AML-193 (cell line): ENCODE measurements around the gene XYLT2.
A peak's percentile ranks its signal among the peaks of the same experiment; 100 is the strongest.

Experiments
- DNase-seq, 2 experiments: peaks; one replicate each; lab custom pipeline; 2025; lab: John Stamatoyannopoulos, UW

XYLT2 gene

DNA sequence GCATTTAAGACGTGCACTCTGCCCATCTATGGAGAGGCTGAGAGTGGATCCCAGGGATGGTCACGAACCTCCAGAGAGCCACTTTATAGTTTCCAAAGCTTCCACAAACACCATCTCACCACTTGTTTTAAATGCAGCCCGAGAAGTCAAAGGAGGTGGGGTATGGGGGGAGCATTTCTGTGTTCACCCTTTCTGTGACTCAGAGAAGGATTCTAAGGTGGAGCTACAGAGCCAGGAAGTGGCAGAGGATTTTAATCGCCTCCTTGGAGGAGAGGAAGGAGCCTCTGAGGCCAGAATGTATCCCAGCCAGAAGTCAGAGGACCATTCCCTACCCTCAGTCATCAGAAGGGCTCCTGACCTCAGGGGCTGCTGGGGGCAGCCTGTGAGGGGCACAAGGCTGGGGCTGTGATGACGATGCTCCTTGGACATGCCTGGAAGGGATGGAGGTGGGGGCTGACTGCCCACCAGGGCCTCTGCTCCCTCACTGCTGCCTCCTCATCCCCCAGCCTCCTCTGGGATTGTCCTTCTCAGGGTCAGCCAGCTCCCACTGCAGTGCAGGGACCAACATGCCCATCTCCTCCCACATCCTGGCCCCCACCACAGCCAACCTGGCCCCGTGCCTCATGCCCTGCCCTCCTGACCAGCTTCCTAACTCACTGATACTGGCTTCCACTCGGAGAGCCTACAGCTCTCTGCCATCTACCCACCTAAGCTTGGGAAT lies 2.8 kb downstream of the XYLT2 start:
- no peak for DNase-seq

DNA sequence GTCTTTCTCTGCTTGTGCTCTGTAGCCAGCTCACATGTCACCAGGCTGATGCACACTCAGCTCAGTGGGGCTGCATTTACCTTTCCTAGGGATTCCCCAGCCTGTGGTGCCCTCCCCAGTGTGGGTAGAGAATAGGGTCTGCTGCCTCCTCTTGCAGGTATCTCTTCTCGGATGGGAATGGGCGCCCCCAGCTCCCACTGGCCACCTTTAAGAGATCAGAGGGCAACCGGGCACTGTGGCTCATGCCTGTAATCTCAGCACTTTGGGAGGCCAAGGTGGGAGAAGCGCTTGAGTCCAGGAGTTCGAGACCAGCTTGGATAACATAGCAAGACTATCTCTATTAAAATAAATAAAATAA lies 3.3 kb downstream of the XYLT2 start:
- DNase-seq, result no peak

DNA sequence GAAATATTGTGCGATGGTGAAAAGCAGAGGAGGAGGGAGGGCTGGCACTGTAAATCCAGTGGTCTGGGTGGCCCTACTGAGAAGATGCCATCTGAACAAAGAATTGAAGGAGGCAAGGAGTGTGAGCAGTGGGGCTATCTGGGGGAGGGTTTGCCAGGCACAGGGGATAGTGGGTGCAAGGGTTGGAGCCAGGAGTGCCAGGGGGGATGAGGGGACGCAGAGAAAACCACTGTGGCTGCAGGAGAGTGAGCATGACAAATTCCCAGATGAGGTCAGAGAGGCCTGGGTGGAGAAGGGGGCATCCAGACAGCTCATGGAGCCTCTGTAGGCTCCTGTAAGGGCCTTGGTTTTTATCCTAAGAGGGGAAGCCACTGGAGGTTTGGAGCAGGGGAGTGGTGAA lies 4.8 kb downstream of the XYLT2 start:
- DNase-seq, result no peak

DNA sequence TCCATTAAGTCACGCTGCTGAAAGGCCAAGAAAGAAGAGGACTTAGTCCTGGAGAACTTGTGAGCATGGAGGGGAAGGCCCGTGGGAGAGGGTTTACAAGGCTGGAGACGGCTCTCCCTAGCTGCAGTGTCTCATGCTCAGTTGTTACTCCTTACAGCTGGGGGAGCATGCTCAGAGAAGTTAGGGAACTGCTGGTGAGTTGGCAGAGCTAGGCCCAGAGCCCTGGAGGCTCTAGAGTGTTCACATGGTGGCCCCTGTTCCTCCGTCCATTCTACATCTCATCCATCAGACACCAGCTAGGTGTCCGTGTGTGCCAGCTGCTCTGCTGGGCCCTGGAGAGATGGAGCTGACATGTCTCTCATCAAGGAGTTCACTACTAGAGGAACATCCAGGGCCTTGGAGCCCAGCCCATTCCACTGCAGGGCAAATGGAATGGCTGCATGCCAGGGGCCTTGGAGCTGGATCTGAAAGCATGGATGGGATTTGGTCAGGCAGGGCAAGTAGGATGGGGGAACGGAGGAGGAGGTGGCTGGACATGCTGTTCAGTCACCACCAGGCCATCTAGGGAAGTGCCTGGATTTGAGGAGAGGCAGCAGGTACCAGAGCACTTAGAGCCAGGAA lies 6.3 kb downstream of the XYLT2 start:
- no peak for DNase-seq

DNA sequence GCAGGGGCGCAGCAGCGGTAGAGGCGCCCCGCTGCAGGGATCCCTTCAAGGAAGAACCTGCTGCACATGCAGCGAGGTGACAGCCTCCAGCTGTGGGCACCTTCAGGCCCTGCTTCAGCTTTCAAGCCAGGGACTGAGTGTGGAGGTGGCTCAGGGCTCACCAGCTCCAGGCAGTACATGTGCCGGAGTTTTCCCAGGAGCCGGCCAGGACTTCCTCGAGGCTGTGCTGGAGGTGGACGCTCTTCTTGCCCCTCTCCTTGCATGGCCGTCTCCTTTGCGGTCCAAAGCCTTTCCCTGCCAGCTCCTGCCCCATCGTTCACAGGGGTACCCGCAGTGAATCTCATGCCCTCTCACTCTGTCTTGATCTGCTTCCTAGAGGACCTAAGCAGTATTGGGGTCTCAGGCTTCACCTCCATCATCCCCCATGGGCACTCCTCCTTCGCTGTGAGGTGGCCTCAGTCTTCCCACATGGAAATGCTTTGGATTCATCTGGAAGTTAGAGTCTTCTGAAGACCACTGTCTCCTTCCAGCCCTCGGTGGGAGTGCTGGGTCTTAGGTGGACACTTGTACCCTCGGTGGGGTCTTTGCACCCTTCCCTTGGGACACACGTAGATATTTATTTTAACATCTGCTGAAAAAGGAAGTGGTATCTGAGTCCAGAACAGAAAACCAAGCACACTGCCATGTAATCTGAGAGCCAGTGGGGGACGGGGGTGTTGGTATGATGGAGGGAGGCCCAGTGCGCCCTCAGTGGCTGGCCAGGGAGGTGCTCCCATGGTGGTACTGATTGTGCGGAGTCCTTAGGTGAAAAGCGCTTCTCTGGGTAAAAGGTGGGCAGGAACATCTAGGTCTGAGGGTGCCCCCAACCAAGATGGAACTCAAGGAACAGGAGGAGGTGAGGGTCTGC lies 7.0 kb downstream of the XYLT2 start:
- DNase-seq, result no peak

DNA sequence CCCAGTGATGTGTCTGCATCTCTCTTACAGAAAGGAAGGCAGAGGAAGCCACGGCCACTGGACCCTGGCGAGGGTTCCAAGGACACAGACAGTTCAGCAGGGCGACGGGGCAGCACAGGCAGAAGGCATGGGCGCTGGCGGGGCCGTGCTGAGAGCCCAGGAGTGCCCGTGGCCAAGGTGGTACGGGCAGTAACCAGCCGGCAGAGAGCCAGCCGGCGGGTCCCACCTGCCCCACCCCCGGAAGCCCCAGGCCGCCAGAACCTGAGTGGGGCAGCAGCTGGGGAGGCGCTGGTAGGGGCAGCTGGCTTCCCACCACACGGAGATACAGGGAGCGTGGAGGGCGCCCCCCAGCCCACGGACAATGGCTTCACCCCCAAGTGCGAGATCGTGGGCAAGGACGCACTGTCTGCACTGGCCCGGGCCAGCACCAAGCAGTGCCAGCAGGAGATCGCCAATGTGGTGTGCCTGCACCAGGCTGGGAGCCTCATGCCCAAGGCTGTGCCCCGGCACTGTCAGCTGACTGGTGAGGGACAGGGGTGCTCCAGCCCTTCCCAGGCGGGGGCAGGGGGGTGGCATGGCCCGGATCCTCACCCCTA lies 7.8 kb downstream of the XYLT2 start:
- DNase-seq, result no peak

DNA sequence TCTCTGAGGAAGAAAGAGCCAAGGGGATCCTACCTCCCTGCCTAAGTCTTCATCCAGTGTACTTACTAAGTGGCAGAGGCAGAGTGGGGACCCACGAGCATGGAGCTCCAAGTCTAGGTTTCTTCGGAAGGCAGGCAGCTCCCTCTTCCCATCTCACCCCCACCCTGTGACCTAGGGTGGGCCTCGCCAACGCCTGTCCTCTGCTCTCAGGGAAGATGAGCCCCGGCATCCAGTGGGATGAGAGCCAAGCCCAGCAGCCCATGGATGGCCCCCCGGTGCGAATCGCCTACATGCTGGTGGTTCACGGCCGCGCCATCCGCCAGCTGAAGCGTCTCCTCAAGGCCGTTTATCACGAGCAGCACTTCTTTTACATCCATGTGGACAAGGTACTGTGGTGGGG lies 8.3 kb downstream of the XYLT2 start:
- DNase-seq, result no peak

DNA sequence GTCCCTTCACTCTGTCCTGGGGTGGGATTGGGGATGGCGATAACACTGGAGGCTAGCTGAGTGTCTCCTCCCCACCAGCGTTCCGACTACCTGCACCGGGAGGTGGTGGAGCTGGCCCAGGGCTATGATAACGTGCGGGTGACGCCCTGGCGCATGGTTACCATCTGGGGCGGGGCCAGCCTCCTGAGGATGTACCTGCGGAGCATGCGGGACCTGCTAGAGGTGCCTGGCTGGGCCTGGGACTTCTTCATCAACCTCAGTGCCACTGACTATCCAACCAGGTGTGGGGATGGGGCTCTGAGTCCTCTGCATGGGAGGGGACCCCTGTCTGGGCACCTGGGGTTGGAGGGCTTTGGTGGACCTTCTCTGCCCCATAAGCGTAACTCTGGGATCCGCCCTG lies 8.8 kb downstream of the XYLT2 start:
- DNase-seq, result no peak

DNA sequence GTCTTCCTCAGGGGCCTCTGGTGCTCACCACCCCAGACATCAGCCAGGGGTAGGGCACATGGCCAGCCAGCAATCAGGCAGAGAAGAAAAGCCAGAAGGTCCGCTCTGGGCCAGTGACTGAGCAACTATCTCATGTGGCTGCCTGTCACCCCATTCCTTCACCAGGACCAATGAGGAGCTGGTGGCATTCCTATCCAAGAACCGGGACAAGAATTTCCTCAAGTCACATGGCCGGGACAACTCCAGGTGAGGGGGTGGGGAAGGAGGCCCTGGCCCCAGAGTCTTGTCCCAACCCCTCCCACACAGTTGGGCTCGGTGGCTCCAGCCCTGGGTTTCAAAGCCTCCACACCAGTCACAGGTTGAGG lies 9.4 kb downstream of the XYLT2 start:
- no peak for DNase-seq

DNA sequence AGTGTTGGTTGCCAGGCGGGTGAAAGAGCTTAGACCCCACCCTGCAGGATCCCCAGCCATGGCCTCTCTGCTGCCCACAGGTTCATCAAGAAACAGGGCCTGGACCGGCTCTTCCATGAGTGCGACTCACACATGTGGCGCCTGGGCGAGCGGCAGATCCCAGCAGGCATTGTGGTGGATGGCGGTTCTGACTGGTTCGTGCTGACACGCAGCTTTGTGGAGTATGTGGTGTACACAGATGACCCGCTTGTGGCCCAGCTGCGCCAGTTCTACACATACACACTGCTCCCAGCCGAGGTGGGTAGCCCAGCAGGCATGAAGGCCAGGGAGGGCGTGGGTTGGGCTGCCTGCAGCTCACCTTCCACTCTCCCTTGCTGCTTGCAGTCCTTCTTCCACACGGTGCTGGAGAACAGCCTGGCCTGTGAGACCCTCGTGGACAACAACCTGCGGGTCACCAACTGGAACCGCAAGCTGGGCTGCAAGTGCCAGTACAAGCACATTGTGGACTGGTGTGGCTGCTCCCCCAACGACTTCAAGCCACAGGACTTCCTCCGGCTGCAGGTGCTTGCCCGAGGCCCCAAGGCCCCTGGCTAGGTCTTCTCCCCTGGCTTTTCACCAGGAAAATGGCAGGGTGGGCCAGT lies 9.9 kb downstream of the XYLT2 start:
- no peak for DNase-seq

DNA sequence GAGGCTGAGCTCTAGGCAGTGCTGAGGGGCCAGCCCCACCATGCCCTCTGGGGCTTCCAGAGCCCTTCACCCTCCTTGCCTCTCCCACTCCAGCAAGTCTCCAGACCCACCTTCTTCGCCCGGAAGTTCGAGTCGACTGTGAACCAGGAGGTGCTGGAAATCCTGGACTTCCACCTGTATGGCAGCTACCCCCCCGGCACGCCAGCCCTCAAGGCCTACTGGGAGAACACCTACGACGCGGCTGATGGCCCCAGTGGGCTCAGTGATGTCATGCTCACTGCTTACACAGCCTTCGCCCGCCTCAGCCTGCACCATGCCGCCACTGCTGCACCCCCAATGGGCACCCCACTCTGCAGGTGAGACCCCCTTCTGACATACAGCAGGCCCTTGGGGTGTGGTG lies 10.5 kb downstream of the XYLT2 start:
- DNase-seq, result no peak

DNA sequence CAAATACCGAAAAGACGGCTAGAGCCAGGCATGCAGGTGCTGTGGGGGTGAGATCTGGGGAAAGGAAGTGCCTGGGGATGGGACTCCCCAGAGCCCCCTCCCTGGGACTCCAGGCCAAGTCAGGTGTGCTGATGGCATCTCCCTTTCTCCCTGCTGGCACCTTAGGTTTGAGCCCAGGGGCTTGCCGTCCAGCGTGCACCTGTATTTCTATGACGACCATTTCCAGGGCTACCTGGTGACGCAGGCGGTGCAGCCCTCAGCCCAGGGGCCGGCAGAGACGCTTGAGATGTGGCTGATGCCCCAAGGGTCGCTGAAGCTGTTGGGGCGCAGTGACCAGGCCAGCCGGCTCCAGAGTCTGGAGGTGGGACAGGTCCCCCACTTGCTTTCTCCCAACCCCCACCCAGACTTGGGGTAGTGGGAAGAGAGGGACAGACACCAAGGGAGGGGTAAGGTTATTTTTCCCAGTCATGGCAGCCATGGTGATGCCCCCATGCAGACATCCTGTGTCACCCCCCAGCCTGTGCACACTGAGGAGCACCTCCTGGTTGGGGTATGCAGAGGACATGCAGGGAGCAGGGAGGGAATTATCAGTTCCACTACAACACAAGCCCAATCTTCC lies 11.1 kb downstream of the XYLT2 start:
- DNase-seq, result no peak

DNA sequence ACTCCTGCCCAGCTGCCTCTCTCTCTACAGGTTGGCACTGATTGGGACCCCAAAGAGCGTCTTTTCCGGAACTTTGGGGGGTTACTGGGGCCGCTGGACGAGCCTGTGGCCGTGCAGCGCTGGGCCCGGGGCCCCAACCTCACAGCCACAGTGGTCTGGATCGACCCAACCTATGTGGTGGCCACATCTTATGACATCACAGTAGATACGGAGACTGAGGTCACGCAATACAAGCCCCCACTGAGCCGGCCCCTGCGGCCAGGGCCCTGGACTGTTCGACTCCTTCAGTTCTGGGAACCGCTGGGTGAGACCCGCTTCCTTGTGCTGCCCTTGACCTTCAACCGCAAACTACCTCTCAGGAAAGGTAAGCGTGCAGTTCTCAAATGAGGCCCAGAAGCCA lies 12.3 kb downstream of the XYLT2 start:
- no peak for DNase-seq

DNA sequence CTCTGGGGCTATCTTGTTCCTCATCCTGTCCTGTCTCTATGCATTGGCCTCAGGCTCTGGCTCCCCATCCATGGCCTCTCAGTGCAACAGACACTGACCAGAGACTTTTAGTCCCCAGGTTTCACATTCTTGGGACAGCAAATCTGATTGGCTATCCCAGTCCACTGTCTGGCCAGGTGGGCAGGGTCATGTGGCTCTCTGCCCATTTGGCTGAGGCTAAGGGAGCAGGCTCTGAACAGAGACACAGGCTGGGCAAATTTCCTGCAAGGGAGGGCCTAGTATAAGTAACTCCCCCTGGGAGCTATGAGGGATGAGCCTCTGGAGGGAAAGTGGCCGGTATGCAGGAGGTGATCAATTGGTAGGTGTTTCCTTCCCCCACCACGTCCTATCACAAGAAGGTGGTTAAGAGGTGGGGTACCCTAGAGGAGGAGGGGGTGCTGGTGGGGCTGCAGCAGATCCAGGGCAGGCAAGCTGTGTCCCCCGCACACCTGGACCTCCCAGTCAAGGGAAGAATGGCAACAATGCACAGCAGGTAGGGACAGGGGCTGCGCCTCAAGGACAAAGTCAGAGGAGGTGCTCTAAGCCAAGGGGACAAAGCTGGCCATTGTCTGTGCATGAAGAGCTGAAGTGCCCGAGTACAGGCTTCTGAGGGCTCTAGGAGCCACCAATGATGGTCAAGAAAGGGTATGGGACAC lies 13.2 kb downstream of the XYLT2 start:
- DNase-seq, result no peak

DNA sequence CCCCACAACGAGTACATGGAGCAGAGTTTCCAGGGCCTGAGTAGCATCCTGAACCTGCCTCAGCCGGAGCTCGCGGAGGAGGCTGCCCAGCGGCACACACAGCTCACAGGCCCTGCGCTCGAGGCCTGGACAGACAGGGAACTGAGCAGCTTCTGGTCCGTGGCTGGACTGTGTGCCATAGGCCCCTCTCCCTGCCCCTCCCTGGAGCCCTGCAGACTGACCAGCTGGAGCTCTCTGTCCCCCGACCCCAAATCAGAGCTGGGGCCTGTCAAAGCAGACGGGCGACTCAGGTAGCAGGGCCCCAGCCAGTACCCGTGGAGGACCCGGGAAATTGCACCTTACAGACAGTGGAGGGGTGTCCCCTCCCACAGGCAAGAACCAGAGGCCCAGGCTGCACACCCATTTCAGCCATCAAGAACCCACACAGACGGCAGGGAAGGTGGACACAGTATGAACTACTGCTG lies 14.1 kb downstream of the XYLT2 start:
- DNase-seq, result no peak

DNA sequence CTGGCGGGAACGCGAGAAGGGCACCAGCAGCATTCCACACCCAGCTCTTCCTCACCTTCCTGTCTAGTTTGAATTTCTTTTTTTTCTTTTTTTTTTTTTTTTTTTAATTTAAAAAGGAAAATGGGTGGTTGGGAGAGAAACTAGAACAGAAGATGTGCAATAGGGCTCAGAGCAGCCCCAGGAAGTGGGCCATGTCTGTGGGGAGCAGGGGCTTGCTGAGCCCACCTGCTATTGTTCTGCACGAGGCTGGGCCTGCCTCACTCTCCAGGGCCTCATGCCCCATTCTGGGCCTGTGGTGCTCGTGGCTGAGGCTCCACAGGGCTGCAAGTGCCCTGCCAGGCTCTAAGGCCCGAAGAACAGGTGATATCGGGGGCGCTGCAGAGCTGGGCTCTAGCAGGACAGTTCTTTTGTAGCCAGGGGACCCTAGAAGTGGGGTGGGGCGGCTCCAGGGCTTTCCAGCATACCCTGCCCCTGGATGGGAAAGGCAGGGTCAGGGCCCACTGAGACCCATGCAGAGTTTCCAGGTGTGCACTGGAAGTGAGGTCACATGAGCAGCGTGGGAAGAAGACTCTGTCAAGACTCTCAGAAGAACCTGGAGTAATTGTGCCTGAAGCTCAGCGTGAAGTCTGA lies 14.7 kb downstream of the XYLT2 start:
- no peak for DNase-seq

DNA sequence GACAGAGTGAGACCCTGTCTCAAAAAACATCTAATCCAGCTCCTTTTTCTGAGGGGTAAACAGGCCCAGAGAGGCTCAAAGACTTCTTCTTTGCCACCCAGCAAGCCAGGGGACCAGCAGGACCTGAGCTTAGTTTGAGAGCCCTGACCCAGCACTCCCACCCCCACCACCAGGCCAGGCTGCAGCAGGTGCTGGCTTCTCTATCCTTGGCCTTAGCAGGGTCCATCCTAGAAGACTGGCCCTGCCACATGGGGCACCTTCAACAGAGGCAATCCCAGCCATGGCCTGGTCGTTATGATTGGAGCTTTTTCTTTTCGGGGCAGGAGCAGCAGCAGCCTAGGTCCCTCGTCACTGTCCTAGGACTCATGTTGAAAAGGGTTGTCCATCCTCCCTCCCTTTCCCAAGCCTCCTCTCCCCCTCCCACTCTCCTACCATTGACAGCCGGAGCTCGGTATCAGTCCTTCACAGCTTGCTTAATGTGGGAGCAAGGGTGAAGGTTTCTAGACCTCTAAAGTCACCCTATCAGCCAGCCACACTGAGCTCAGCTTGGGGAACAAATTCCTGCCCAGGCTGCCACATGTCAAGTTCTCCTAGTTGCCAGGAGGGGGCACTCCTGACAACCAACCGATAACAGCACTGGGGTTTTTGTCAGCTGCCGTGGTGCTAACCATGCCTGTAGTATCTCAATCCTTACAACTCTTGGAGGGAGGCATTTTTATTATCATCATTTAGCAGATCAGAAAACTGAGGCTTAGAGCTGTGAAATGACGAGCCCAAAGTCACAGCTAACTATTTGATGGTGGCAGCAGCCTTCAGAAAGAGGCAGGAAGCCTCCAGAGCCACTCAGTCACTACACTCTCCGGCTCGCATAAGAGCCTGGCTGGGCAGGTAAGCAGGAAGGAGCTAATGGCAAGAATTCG lies 15.9 kb downstream of the XYLT2 start:
- DNase-seq, result peak; percentile 80 to 81

DNA sequence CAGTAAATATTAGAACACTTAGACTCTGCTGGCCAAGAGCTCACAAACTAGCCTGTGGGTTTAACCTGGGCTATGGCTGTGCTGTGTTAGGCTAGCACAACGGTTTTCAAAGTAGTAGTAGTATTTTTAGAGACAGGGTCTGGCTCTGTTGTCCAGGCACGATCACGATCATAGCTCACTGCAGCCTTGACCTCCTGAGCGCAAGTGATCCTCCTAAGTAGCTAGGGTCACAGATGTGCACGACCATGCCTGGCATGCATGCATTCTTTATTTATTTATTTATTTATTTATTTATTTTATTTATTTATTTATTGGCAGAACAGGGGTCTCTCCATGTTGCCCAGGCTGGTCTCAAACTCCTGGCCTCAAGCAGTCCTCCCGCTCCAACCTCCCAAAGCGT lies 16.7 kb downstream of the XYLT2 start:
- DNase-seq, result no peak

DNA sequence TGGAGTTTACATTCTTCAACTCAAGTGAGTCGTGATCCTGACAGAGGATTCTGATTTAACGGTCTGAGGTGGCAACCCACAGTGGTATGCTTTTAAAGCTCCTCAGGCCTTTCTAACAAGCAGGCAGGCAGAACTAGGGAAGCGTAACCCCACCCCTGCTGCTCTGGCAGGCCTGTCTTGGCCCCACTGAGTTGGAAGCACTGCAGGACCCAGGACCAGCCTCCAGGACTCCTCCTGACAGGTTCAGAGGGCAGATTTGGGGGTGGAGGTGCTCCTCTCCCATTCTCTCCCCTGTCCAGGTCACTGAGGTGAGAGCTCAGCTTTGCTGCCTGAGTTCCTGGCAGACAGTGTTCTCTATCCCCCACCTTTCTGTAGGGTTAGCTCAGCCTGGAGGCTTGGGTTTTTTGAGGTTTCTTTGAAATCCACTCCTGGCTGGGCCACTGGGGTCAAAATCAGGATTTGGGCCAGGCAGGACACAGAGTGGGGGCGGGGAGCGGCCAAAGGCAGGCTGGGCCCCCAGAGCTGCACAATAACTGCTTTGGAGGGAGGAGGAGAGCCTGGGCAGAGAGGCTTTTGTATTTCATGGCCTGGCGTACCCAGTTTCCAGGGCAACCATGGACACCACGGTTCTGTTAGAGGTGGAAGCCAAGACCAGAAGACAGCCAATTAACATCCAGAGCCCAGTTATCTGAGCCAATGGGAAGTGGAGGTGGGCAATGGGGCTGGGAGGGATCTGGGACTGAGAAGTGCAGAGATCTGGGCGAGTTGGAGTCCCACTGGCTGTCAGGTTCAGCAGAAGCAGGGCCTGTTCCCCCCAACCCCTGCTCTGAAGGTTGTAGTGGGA lies 17.5 kb downstream of the XYLT2 start:
- DNase-seq, result no peak
